GM12878 (cell line): ENCODE results near the gene KRTAP4-8. TPM values are rescaled to one million over a fixed set of nuclear protein-coding genes. Genes with fewer than 3 reads are reported as not detected.
"Not testable (repeated sequence)": the region's sequence is repeated elsewhere in the genome, so short reads cannot be mapped to it uniquely, and the experiment has no call there.

Experiments
- ATAC-seq: fragments of 200-7000 bp; cut with Tn5 transposase; 3 replicates; pipeline ENCODE4 v1.9.1; 2020; ENCODE audit warnings: mild to moderate bottlenecking, moderate library complexity
- BruUV-seq: library from RNA; stranded (reverse); fragments of 400-500 nt; replicated peaks from 2 replicates; lab custom pipeline; 2021; lab: Mats Ljungman, UMichigan
- CTCF ChIA-PET: fragments of 300-600 bp; sonication (Branson Sonifier 250); formaldehyde crosslinking; extraction: SDS; loops from one replicate; lab custom pipeline; 2021; ENCODE audit warnings: inconsistent platforms; lab: Yijun Ruan, JAX
- POLR2A ChIA-PET: fragments of 350-600 bp; formaldehyde crosslinking; extraction: SDS; loops from one replicate; lab custom pipeline; 2021; ENCODE audit warnings: inconsistent platforms; lab: Charles Lee
- RAD21 ChIA-PET: fragments of 300-600 bp; sonication (Branson Sonifier 250); formaldehyde crosslinking; loops from one replicate; lab custom pipeline; 2023; ENCODE audit warnings: antibody characterized with exemption; ENCODE audit not compliant: unreplicated experiment; lab: Charles Lee
- SMC1A ChIA-PET: fragments of 300-600 bp; sonication (Branson Sonifier 250); formaldehyde crosslinking; loops from one replicate; lab custom pipeline; 2023; ENCODE audit not compliant: unreplicated experiment, uncharacterized antibody; lab: Charles Lee
- DNase-seq: peaks from one replicate; pipeline ENCODE4 v3.0.0-alpha.2; 2011; ENCODE audit warnings: low read depth, low spot score
- FAIRE-seq: peaks from 3 replicates; lab custom pipeline; 2011; peaks lifted over from hg19 to GRCh38; lab: Jason Lieb, UNC
- H2AFZ ChIP-seq: 2 replicates; pipeline ENCODE4 v1.6.0; 2011; ENCODE audit warnings: low read depth, low read length, control low read depth; ENCODE audit not compliant: control insufficient read depth
- H3K27ac ChIP-seq: 2 replicates; pipeline ENCODE4 v1.5.1; 2011; ENCODE audit warnings: control low read depth; ENCODE audit not compliant: control insufficient read depth, insufficient read depth
- H3K27me3 ChIP-seq, 2 experiments: replicated peaks in 1 of 2; 2 replicates each; pipeline versions ENCODE4 v1.6.0 to v1.6.1; 2011; ENCODE audit warnings: low read length in 1 of 2; ENCODE audit not compliant: control insufficient read depth in 2 of 2, insufficient read depth in 2 of 2
- H3K36me3 ChIP-seq, 2 experiments: 2 replicates each; pipeline ENCODE4 v1.5.1; 2011; ENCODE audit warnings: low read length in 1 of 2; ENCODE audit not compliant: control insufficient read depth in 2 of 2, insufficient read depth in 2 of 2
- H3K4me1 ChIP-seq: 2 replicates; pipeline ENCODE4 v1.6.1; 2011; ENCODE audit warnings: mild to moderate bottlenecking, low read length, moderate library complexity, mixed read lengths; ENCODE audit not compliant: control insufficient read depth, insufficient read depth
- H3K4me2 ChIP-seq: 2 replicates; pipeline ENCODE4 v1.6.0; 2011; ENCODE audit warnings: control low read depth; ENCODE audit not compliant: control insufficient read depth, insufficient read depth
- H3K4me3 ChIP-seq: fragments of 200-600 bp; sonication (generic); 2 replicates; pipeline ENCODE4 v1.5.1; 2016
- H3K79me2 ChIP-seq: 2 replicates; pipeline ENCODE4 v1.6.0; 2011; ENCODE audit warnings: low read length; ENCODE audit not compliant: control insufficient read depth, insufficient read depth
- H3K9ac ChIP-seq: 2 replicates; pipeline ENCODE4 v1.8.0; 2011; ENCODE audit warnings: low read length, control low read depth, mixed read lengths; ENCODE audit not compliant: control insufficient read depth, insufficient read depth
- H3K9me3 ChIP-seq: replicated peaks from 3 replicates; pipeline ENCODE4 v1.5.1; 2011; ENCODE audit warnings: mild to moderate bottlenecking, low read length; ENCODE audit not compliant: control insufficient read depth, insufficient read depth
- H4K20me1 ChIP-seq: 2 replicates; pipeline ENCODE4 v1.6.0; 2011; ENCODE audit not compliant: control insufficient read depth, insufficient read depth
- CEBPB ChIP-seq, 2 experiments: fragments of 150-350 bp in 1 of 2; IDR thresholded peaks; 2 replicates each; pipeline ENCODE4 v1.6.1; 2012 to 2014; ENCODE audit warnings: low read depth in 2 of 2, low read length in 2 of 2, borderline replicate concordance in 1 of 2, inconsistent platforms in 1 of 2
- MEF2B ChIP-seq: fragments of 450-650 bp; IDR thresholded peaks from 2 replicates; pipeline ENCODE4 v1.6.1; 2018; ENCODE audit warnings: mild to moderate bottlenecking, moderate library complexity; ENCODE audit not compliant: partially characterized antibody, poor library complexity, severe bottlenecking
- RUNX3 ChIP-seq: IDR thresholded peaks from 2 replicates; pipeline ENCODE4 v1.6.1; 2012; ENCODE audit warnings: low read length, inconsistent platforms
- TAF1 ChIP-seq: IDR thresholded peaks from 2 replicates; pipeline ENCODE4 v1.6.1; 2011; ENCODE audit warnings: mild to moderate bottlenecking, low read depth, low read length, borderline replicate concordance
- WGBS: methylation state at CpG from one replicate; pipeline ENCODE4 v1.1.6; 2016; ENCODE audit warnings: low lambda C conversion rate; ENCODE audit not compliant: insufficient replicate concordance, insufficient coverage; ENCODE audit errors: missing lambda C conversion rate; 5-methylcytosine and 5-hydroxymethylcytosine counted together
- in situ Hi-C: fragments of 300-500 bp; cut with MboI; formaldehyde crosslinking; loops from 9 replicates; pipeline ENCODE4 v1.14.3; 2018; ENCODE audit warnings: mixed read lengths
- intact Hi-C: fragments of 100-400 bp; cut with micrococcal nuclease; formaldehyde crosslinking; loops from one replicate; pipeline ENCODE4 v1.14.2; 2022; ENCODE audit not compliant: unreplicated experiment
- polyA plus RNA-seq, 11 experiments: library from polyadenylated mRNA; depleted of rRNA in 4 of 11; unstranded in 6 of 11; stranded (reverse) in 5 of 11; fragments of >200 nt; fragmentation: Nextera tagmentation in 4 of 11; fragmentation: Illumina TruSeq in 1 of 11; extraction: Ambion mirVana in 4 of 11; extraction: Trizol in 1 of 11; gene quantifications; 1 replicate in 1 of 11; 2 replicates in 10 of 11; pipeline versions ENCODE4 v1.2.1 to v1.2.3, GENCODE V29; 2011 to 2016; ENCODE audit warnings: inconsistent platforms in 2 of 11, missing spikeins in 2 of 11, low read depth in 1 of 11
- total RNA-seq, 4 experiments: library from RNA; depleted of rRNA in 3 of 4; stranded (reverse); fragments of >200 nt in 3 of 4; fragmentation: Illumina TruSeq in 1 of 4; extraction: Trizol in 1 of 4; gene quantifications; 2 replicates each; pipeline versions ENCODE4 v1.2.1 to v1.2.3, GENCODE V29; 2013 to 2021
- TF ChIP-seq, protein P1 (sequence below): fragments of 450-650 bp; formaldehyde crosslinking; IDR thresholded peaks from 2 replicates; pipeline ENCODE4 v1.5.0; 2022; ENCODE audit warnings: mild to moderate bottlenecking, missing genetic modification characterization

The KRTAP4-8 gene
- total and polyA plus RNA-seq, 10 of the 15 experiments (the other 5 are each of a cell fraction or from before 2014, with no cell fraction given) = not detected

DNA sequence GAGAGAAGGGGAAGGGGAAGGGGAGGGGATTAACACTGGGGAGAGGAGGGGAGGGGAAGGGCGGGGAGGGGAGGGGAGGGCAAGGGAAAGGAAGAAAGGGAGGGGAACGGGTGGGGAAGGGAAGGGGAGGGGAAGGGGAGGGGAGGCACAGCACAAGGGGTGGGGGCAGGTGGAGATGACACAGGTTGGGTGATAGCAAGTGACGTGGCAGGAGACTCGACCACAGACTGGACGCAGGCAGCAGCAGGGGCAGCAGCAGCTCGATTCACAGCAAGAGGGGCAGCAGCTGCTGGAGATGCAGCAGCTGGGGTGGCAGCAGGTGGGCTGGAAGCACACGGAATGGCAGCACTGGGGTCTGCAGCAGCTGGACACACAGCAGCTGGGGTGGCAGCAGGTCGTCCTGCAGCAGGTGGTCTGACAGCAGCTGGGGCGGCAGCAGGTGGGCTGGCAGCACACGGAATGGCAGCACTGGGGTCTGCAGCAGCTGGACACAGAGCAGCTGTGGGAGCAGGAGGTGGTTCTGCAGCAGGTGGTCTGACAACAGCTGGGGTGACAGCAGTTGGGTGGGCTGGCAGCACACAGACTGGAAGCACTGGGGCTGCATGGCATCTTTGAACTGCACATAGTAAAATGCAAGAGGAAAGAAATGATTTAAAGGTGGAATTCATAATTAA is 3.8 kb upstream of the KRTAP4-8 start, which contains the start of gene KRTAP4-16:
KRTAP4-16 (minus strand) TSS at position 624 of the 674 bp plus-strand sequence; CDS start at position 624, 0 bp downstream.
- ChIA-PET SMC1A (no interaction called here), RAD21 (no interaction called here), POLR2A (no interaction called here), CTCF (no interaction called here)
- no peak for DNase-seq
- 20% methylated on average over 8 of the region's 10 CpGs for WGBS
- H3K27me3 ChIP-seq = no peaks in the 10 kb centered on the region; a peak in 2 of 4 replicates
- ATAC-seq = no peak
- H3K36me3 ChIP-seq = no peaks in the 10 kb centered on the region
- in situ Hi-C loops = no loop called here
- H2AFZ ChIP-seq = no peak within 1 kb of the TSS
- H3K9ac ChIP-seq = no peak within 1 kb of the TSS
- no peak within 1 kb of the TSS for H3K4me3 ChIP-seq
- H3K27ac ChIP-seq = no peak within 1 kb of the TSS
- no peak within 1 kb of the TSS for H3K4me2 ChIP-seq
- no TSS peak for BruUV-seq
- no peaks in the 10 kb centered on the region for H3K4me1 ChIP-seq
- H3K79me2 ChIP-seq = no peaks in the 10 kb centered on the region
- no peaks in the 10 kb centered on the region for H3K9me3 ChIP-seq
- TF ChIP-seq RUNX3 (no peak), MEF2B (no peak), CEBPB (IDR thresholded peaks at IDR 0.05; ENCODE audit: borderline replicate concordance in 1 of 2, low read depth in 2 of 2, low read length in 2 of 2) (no peak), TAF1 (no peak)
- TF ChIP-seq, protein P1, sequence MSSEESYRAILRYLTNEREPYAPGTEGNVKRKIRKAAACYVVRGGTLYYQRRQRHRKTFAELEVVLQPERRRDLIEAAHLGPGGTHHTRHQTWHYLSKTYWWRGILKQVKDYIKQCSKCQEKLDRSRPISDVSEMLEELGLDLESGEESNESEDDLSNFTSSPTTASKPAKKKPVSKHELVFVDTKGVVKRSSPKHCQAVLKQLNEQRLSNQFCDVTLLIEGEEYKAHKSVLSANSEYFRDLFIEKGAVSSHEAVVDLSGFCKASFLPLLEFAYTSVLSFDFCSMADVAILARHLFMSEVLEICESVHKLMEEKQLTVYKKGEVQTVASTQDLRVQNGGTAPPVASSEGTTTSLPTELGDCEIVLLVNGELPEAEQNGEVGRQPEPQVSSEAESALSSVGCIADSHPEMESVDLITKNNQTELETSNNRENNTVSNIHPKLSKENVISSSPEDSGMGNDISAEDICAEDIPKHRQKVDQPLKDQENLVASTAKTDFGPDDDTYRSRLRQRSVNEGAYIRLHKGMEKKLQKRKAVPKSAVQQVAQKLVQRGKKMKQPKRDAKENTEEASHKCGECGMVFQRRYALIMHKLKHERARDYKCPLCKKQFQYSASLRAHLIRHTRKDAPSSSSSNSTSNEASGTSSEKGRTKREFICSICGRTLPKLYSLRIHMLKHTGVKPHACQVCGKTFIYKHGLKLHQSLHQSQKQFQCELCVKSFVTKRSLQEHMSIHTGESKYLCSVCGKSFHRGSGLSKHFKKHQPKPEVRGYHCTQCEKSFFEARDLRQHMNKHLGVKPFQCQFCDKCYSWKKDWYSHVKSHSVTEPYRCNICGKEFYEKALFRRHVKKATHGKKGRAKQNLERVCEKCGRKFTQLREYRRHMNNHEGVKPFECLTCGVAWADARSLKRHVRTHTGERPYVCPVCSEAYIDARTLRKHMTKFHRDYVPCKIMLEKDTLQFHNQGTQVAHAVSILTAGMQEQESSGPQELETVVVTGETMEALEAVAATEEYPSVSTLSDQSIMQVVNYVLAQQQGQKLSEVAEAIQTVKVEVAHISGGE (CRISPR knock-in tag) = no peak
- intact Hi-C loops = no loop called here
- H4K20me1 ChIP-seq = no peaks in the 10 kb centered on the region
- no peak for FAIRE-seq

GRCh38 chr17:41099682-41100480 is 1.9 kb upstream of the KRTAP4-8 start:
- DNase-seq, H3K4me3 ChIP-seq: not testable (repeated sequence)

More at GRCh38 chr17:41099682-41100480, 1.9 kb upstream of the KRTAP4-8 start:
- FAIRE-seq, RAD21 ChIA-PET, H2AFZ ChIP-seq, H3K27ac ChIP-seq, ATAC-seq, SMC1A ChIA-PET, H3K27me3 ChIP-seq, POLR2A ChIA-PET, intact Hi-C loops, H3K4me1 ChIP-seq, in situ Hi-C loops, H3K79me2 ChIP-seq, H3K4me2 ChIP-seq, H4K20me1 ChIP-seq, H3K9me3 ChIP-seq, H3K9ac ChIP-seq, BruUV-seq, H3K36me3 ChIP-seq, CTCF ChIA-PET: not testable (repeated sequence)
- WGBS = 0% methylated on average over 7 of the region's 7 CpGs
